Spleen (tissue), 11 donors: Measurements from ENCODE around the gene SORBS2. TPM values are rescaled to one million over a fixed set of nuclear protein-coding genes. Genes with fewer than 3 reads are reported as not detected.

ENCODE experiments used
- DNase-seq: peaks from one replicate; pipeline ENCODE4 v3.0.0-alpha.2; 2020
- H3K27ac ChIP-seq, 8 donors: fragments of 200-600 bp; sonication (generic) in 7 of 8; 1 replicate in 4 of 8; 2 replicates in 4 of 8; pipeline versions ENCODE4 v1.5.0 to v1.8.0; 2016 to 2021; ENCODE audit warnings: inconsistent platforms in 4 of 8, mild to moderate bottlenecking in 4 of 8, moderate library complexity in 1 of 8
- H3K27me3 ChIP-seq, 7 donors: fragments of 200-600 bp; sonication (generic) in 6 of 7; replicated peaks in 1 of 7; 1 replicate in 4 of 7; 2 replicates in 3 of 7; pipeline versions ENCODE4 v1.5.0 to v1.8.0; 2016 to 2021; ENCODE audit warnings: inconsistent platforms in 3 of 7, mild to moderate bottlenecking in 1 of 7
- H3K36me3 ChIP-seq, 6 donors: fragments of 200-600 bp; sonication (generic) in 5 of 6; 1 replicate in 4 of 6; 2 replicates in 2 of 6; pipeline versions ENCODE4 v1.5.0 to v1.8.0; 2016 to 2021; ENCODE audit warnings: inconsistent platforms in 2 of 6
- H3K4me1 ChIP-seq, 6 donors: fragments of 200-600 bp; sonication (generic) in 5 of 6; 1 replicate in 3 of 6; 2 replicates in 3 of 6; pipeline versions ENCODE4 v1.5.0 to v1.8.0; 2016 to 2021; ENCODE audit warnings: inconsistent platforms in 3 of 6
- H3K4me3 ChIP-seq, 8 donors: fragments of 200-600 bp; sonication (generic) in 7 of 8; 1 replicate in 4 of 8; 2 replicates in 4 of 8; pipeline versions ENCODE4 v1.5.0 to v1.8.0; 2016 to 2021; ENCODE audit warnings: inconsistent platforms in 4 of 8, mild to moderate bottlenecking in 4 of 8, moderate library complexity in 2 of 8
- H3K9me3 ChIP-seq, 8 donors: fragments of 200-600 bp; sonication (generic) in 7 of 8; 1 replicate in 4 of 8; 2 replicates in 4 of 8; pipeline versions ENCODE4 v1.5.0 to v1.8.0; 2016 to 2021; ENCODE audit warnings: inconsistent platforms in 4 of 8
- POLR2A ChIP-seq, 3 donors: fragments of 450-650 bp; IDR thresholded peaks; one replicate each; pipeline ENCODE4 v1.5.1; 2017; ENCODE audit warnings: antibody characterized with exemption in 3 of 3, mild to moderate bottlenecking in 1 of 3
- POLR2AphosphoS5 ChIP-seq, 3 donors: sonication (generic); formaldehyde crosslinking; IDR thresholded peaks; one replicate each; pipeline ENCODE4 v1.5.1; 2017; ENCODE audit warnings: antibody characterized with exemption in 3 of 3
- WGBS, 5 donors: extraction: QIAGEN DNeasy Blood & Tissue Kit in 3 of 5; methylation state at CpG; one replicate each; pipeline versions ENCODE4 v1.1.5 to v1.1.7; 2013 to 2018; 5-methylcytosine and 5-hydroxymethylcytosine counted together
- intact Hi-C: fragments of 100-400 bp; cut with DNase I; formaldehyde crosslinking; loops from one replicate; pipeline ENCODE4 v1.15.0; 2023; ENCODE audit warnings: low total_unique reads
- polyA plus RNA-seq, 3 donors: library from polyadenylated mRNA; stranded (reverse); fragments of 200-250 nt; gene quantifications; one replicate each; pipeline ENCODE4 v1.2.1, GENCODE V29; 2013
- total RNA-seq, 7 donors: library from RNA; depleted of rRNA in 3 of 7; stranded (reverse); fragments of >200 nt in 3 of 7; fragmentation: NEBNext Ultra II Directional in 4 of 7; extraction: Animal tissue kit (Norgen Biotek cat#: 25700) in 4 of 7; gene quantifications; one replicate each; pipeline versions ENCODE4 v1.1.0 to v1.2.1, GENCODE V29; 2016 to 2021
- TF ChIP-seq, protein P1 (sequence below), 11 experiments: fragments of 200-600 bp in 7 of 11; fragments of 450-650 bp in 4 of 11; sonication (generic) in 4 of 11; IDR thresholded peaks in 8 of 11; conservative IDR thresholded peaks in 3 of 11; 1 replicate in 7 of 11; 2 replicates in 4 of 11; pipeline versions ENCODE4 v1.4.0 to v1.8.0; 2016 to 2021; ENCODE audit warnings: antibody characterized with exemption in 11 of 11, inconsistent platforms in 4 of 11, mild to moderate bottlenecking in 1 of 11
- donor health status: healthy with polysubstance abuse.
- donor health status: DM: no; HTN: no; CAD: no; lungs with moderate emphysema.
- donor health status: DM: no; HTN: no; CAD: no.
- donor health status: Bipolar disorder and iron deficiency.
- donor health status: healthy.
- donor health status: DM: no; HTN: no; CAD: no.
- donor health status: DM: yes; HTN: yes; CAD: no.

Gene SORBS2
- total and polyA plus RNA-seq, 10 donors, result 5.9 to 128 (median 84.8) TPM

DNA sequence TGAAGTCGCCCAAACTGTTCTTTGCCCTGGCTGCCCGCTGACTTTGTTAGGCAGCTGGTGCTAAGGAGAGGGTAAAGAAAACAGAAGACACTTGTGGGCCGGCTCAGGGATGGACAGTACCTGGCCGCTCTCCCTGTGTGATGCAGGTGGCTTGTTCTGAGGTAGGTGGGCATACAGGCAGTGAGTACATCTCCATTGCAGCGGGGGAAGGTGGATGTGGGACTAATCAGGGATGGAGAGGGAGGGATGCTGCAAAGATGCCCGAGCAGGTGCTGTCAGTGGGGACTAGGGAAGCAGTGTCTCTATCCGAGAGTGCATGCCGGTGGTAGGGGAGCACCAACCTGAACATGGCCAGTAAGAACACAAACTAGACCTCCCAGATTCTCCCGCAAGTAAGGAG lies 67.0 kb downstream of the SORBS2 start:
- H3K4me3 ChIP-seq, result no peak overlapping the region
- intact Hi-C loops, result no loop called here
- peaks cover 0 to 9% (median 2%) of the 10 kb centered on the region in 6 donors for H3K4me1 ChIP-seq
- 88 to 96% (median 94%) methylated on average over 9 of the region's 9 CpGs for WGBS, 5 donors
- TF ChIP-seq POLR2A (IDR thresholded peaks at IDR 0.05), result no peak
- TF ChIP-seq POLR2AphosphoS5 (IDR thresholded peaks at IDR 0.05), result no peak
- TF ChIP-seq, protein P1, sequence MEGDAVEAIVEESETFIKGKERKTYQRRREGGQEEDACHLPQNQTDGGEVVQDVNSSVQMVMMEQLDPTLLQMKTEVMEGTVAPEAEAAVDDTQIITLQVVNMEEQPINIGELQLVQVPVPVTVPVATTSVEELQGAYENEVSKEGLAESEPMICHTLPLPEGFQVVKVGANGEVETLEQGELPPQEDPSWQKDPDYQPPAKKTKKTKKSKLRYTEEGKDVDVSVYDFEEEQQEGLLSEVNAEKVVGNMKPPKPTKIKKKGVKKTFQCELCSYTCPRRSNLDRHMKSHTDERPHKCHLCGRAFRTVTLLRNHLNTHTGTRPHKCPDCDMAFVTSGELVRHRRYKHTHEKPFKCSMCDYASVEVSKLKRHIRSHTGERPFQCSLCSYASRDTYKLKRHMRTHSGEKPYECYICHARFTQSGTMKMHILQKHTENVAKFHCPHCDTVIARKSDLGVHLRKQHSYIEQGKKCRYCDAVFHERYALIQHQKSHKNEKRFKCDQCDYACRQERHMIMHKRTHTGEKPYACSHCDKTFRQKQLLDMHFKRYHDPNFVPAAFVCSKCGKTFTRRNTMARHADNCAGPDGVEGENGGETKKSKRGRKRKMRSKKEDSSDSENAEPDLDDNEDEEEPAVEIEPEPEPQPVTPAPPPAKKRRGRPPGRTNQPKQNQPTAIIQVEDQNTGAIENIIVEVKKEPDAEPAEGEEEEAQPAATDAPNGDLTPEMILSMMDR (IDR thresholded peaks at IDR 0.05 in 8 of 11, conservative IDR thresholded peaks at IDR 0.05 in 3 of 11), result no peak
- no peaks in the 10 kb centered on the region for H3K9me3 ChIP-seq
- H3K27me3 ChIP-seq, result no peaks in the 10 kb centered on the region
- DNase-seq, result no peak
- no peaks in the 10 kb centered on the region for H3K36me3 ChIP-seq
- H3K27ac ChIP-seq, result no peak overlapping the region

DNA sequence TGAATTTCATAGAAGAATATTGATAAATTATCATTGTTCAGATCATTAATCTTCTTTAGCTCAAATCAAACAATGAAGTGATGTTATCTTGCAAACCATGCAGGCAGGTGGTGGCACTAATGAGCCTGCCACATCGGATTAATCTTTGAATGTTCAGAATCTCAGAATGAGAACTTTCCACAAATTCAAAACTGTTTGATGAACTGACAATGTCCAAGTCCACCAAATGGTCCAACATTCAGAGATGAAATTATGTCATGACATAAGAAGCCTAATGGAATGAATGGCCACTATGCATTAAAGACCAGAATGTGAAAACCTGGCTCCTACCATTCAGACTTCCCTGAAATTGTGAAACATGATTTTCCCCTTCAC lies 67.5 kb downstream of the SORBS2 start:
- Histone ChIP-seq H3K36me3 (no peaks in the 10 kb centered on the region), H3K9me3 (no peaks in the 10 kb centered on the region), H3K4me3 (no peak overlapping the region), H3K27ac (no peak overlapping the region), H3K27me3 (no peaks in the 10 kb centered on the region), H3K4me1 (peaks cover 0 to 13% (median 4%) of the 10 kb centered on the region in 6 donors)
- DNase-seq, result no peak
- intact Hi-C loops, result no loop called here
- TF ChIP-seq POLR2A (IDR thresholded peaks at IDR 0.05), result no peak
- TF ChIP-seq, protein P1 (IDR thresholded peaks at IDR 0.05 in 8 of 11, conservative IDR thresholded peaks at IDR 0.05 in 3 of 11), result no peak
- no peak for TF ChIP-seq POLR2AphosphoS5 (IDR thresholded peaks at IDR 0.05)
- WGBS, 5 donors, result 88 to 96% (median 91%) methylated on average over 1 of the region's 1 CpG

DNA sequence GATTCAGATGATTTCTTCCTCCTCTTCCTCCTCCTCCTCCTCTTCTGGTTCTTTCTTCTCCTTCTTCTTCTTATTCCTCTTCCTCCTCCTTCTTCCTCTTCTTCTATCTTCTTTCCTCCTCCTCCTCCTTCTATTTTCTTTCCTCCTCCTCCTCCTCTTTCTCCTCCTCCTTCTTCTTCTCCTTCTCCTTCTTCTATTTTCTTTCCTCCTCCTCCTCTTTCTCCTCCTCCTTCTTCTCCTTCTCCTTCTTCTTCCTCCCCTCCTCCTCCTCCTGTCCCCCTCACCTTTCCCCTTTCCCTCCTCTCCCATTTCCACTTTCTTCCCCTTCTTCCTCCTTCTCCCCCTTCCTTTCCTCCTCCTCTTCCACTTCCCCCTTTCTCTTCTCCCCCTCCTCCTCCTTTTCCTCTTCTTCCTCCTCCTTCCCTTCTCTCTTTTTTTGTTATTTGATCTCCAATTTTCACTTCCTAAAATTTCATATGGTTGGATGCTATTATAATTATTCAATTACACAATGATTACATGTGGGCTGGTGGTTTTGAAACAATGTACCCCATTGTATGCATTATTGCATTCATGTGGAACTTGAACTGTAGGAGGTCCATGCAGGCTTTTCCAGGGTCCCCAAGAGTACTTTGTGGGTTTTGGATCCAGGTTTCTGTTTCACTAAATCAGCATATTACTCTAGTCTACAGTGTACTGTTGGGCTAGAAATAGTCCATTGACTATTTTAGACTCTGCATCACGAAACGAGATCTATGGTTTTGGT lies 68.1 kb downstream of the SORBS2 start:
- H3K4me3 ChIP-seq, result no peak overlapping the region
- H3K4me1 ChIP-seq, result peaks cover 0 to 18% (median 4%) of the 10 kb centered on the region in 6 donors
- no peaks in the 10 kb centered on the region for H3K9me3 ChIP-seq
- 72 to 91% (median 83%) methylated on average over 2 of the region's 2 CpGs for WGBS, 5 donors
- no peak overlapping the region for H3K27ac ChIP-seq
- no peak for TF ChIP-seq POLR2A (IDR thresholded peaks at IDR 0.05)
- TF ChIP-seq, protein P1 (IDR thresholded peaks at IDR 0.05 in 8 of 11, conservative IDR thresholded peaks at IDR 0.05 in 3 of 11), result no peak
- TF ChIP-seq POLR2AphosphoS5 (IDR thresholded peaks at IDR 0.05), result no peak
- H3K36me3 ChIP-seq, result no peaks in the 10 kb centered on the region
- intact Hi-C loops, result no loop called here
- no peaks in the 10 kb centered on the region for H3K27me3 ChIP-seq
- DNase-seq, result no peak

DNA sequence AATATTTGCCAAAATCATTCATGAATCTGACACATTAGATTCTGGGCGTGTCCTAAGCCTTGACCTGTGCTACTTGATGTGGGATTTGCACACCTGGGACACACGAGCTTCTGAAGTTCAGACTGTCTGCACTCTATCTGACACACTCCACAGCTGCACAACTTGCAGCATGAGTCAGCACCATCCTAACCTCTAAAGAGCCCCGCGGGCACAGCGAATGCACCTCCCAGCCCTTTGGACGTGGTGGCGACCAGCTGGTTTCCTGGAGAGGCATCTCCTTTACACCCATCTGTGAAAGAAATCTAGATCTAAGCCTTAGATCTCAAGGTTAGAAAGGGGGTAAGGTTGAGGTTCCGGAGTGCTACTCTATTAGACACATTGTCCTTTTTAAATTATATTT lies 69.2 kb downstream of the SORBS2 start:
- no peak for DNase-seq
- Histone ChIP-seq H3K27me3 (no peaks in the 10 kb centered on the region), H3K27ac (no peak overlapping the region), H3K36me3 (no peaks in the 10 kb centered on the region), H3K4me1 (peaks cover 0 to 24% (median 5%) of the 10 kb centered on the region in 6 donors), H3K4me3 (no peak overlapping the region), H3K9me3 (no peaks in the 10 kb centered on the region)
- TF ChIP-seq, protein P1 (IDR thresholded peaks at IDR 0.05 in 8 of 11, conservative IDR thresholded peaks at IDR 0.05 in 3 of 11), result no peak
- TF ChIP-seq POLR2AphosphoS5 (IDR thresholded peaks at IDR 0.05) (no peak), POLR2A (IDR thresholded peaks at IDR 0.05) (no peak)
- intact Hi-C loops, result no loop called here
- 27 to 46% (median 38%) methylated on average over 8 of the region's 8 CpGs for WGBS, 5 donors
